ENCODE measurements around the gene FLNA.
"Not testable (repeated sequence)": the region's sequence is repeated elsewhere in the genome, so short reads cannot be mapped to it uniquely, and the experiment has no call there.

The FLNA gene

DNA sequence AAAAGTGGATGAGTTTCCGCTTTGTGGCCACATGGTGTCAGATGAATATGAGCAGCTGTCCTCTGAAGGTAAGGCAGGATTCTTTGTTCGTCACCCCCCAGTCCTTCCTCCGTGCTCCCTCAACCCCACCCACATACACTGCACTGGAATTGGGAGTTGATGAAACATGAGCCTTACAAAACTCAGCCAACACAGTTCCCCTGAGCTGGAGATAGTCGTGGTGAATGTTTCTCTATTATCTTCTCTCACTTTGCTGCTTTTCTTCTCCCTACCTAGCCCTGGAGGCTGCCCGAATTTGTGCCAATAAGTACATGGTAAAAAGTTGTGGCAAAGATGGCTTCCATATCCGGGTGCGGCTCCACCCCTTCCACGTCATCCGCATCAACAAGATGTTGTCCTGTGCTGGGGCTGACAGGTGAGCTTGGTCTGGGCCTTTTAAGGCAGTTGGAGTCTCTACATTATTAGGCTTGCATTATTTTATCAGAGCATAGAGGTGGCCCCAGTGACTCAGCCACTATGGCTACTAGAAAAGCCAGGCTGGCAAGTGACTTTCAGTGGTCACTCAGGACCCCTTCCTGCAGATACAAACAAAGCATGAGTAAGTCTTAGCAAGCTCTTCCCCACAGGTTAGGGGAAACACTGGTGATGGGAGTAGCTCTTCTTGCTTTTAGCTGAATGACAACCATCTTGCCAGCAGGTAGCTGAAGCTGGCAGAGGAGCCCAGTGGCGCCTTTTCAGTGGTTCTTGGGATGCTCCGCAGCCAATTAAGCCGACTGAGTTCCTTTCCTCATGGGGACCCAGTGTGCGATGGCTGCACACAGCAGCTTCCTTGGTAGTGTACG lies 25.3 kb upstream of the FLNA start:
- TF ChIP-seq, protein P1, sequence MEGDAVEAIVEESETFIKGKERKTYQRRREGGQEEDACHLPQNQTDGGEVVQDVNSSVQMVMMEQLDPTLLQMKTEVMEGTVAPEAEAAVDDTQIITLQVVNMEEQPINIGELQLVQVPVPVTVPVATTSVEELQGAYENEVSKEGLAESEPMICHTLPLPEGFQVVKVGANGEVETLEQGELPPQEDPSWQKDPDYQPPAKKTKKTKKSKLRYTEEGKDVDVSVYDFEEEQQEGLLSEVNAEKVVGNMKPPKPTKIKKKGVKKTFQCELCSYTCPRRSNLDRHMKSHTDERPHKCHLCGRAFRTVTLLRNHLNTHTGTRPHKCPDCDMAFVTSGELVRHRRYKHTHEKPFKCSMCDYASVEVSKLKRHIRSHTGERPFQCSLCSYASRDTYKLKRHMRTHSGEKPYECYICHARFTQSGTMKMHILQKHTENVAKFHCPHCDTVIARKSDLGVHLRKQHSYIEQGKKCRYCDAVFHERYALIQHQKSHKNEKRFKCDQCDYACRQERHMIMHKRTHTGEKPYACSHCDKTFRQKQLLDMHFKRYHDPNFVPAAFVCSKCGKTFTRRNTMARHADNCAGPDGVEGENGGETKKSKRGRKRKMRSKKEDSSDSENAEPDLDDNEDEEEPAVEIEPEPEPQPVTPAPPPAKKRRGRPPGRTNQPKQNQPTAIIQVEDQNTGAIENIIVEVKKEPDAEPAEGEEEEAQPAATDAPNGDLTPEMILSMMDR (IDR thresholded peaks at IDR 0.05; ENCODE audit: insufficient read depth, low read length, missing control alignments): no peak
- CTCF ChIA-PET: interaction anchor here (0.5 to 2.8 kb wide), 6 partner anchors 9 to 472 kb away, joined by 3 to 12 read pairs (median 6); partner anchors contain the start of gene DNASE1L1
- DNase-seq (ENCODE audit: low read depth, low spot score): no peak
- POLR2A ChIA-PET: interaction anchor here (0.6 to 3.7 kb wide), 5 partner anchors 10 to 132 kb away, joined by 3 to 15 read pairs (median 5); partner anchors contain the start of genes DNASE1L1, FAM3A and TAFAZZIN
- H3K4me3 ChIP-seq (ENCODE audit: low read depth, low read length): peak overlapping the region; percentile 79

DNA sequence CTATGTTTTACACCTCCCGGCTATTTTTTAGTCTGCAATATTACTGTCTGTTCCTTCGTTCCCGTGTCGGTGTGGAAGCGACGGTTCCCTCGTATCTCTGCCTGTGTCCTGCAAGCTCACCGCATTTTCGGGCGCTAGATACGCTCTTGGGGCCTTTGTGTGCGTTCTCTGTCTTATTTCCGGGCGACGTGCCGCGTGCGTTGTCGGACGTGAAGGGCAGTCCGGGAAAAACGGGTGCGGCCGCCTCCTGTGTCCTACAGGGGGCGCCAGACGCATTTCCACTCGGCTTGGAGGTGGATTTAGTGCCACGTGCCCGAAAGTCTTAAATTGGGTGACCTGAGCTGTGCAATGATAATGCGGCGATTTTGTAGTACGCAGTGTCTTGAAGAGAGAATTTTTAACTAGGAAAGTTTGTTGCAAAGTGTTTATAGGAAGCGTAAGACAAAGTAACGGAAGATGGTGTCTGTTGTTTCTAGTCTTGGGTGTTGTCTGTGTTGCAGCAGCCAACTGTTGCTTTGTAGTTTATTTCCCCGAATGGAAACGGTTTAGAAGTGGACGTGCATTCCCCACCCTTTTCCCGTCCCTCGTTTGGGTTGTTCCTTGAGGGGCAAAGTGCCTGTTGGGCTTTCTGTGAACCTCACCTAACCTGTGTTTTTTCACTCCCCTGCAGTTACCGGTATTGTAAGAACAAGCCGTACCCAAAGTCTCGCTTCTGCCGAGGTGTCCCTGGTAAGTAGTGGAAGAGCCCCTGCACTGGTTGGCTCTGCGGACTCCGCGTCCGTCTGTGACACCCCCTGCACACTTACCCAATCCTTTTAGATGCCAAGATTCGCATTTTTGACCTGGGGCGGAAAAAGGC lies 24.5 kb upstream of the FLNA start:
- POLR2A ChIA-PET: interaction anchor here (0.7 to 3.7 kb wide), 9 partner anchors 8 to 142 kb away, joined by 3 to 15 read pairs (median 5); partner anchors contain the start of genes DNASE1L1, FAM3A, SLC10A3 and TAFAZZIN
- H3K4me3 ChIP-seq (ENCODE audit: low read depth, low read length): peak overlapping the region; percentile 79
- CTCF ChIA-PET: interaction anchor here (0.6 to 2.8 kb wide), 8 partner anchors 10 to 138 kb away, joined by 3 to 12 read pairs (median 6); partner anchors contain the start of gene DNASE1L1
- DNase-seq (ENCODE audit: low read depth, low spot score): no peak
- TF ChIP-seq, protein P1 (IDR thresholded peaks at IDR 0.05; ENCODE audit: insufficient read depth, low read length, missing control alignments): peak; percentile 80

DNA sequence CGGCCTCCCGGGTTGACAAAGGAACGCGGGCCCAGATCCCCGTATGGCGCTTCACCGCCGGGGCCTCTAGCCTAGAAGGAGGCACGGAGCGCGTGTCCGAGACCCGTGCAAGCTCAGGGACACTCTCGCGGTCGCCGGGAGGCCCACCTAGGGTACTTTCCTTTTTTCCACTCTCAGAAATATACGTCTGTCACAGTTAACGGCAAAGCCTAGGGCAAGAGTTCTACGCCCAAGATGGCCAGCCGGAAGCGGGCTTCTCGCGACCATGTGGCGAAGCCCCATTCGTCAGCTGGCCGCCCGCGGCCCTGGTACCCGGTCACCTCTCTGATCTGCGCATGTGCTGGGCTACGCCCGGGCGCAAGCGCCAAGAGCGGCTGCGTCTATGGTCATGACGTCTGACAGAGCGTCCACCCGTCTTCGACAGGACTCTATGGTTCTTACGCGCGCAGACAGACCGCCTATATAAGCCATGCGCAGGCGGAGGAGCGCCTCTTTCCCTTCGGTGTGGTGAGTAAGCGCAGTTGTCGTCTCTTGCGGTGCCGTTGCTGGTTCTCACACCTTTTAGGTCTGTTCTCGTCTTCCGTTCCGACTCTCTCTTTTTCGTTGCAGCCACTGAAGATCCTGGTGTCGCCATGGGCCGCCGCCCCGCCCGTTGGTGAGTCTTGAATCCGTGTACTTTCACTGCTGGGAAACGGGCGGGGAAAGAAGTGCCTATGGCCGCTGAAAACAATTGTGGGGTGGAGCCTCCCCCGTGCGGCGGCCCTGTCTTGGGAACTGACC lies 23.6 kb upstream of the FLNA start, which contains the start of gene RPL10:
TSS of gene RPL10 (plus strand) at position 490 of the 780 bp plus-strand sequence. CDS start at position 633, 143 bp downstream.
- TF ChIP-seq, protein P1 (IDR thresholded peaks at IDR 0.05; ENCODE audit: insufficient read depth, low read length, missing control alignments): no peak
- CTCF ChIA-PET: interaction anchor here (0.6 to 2.8 kb wide), 7 partner anchors 10 to 136 kb away, joined by 3 to 12 read pairs (median 5); partner anchors contain the start of genes DNASE1L1 and FLNA

DNA sequence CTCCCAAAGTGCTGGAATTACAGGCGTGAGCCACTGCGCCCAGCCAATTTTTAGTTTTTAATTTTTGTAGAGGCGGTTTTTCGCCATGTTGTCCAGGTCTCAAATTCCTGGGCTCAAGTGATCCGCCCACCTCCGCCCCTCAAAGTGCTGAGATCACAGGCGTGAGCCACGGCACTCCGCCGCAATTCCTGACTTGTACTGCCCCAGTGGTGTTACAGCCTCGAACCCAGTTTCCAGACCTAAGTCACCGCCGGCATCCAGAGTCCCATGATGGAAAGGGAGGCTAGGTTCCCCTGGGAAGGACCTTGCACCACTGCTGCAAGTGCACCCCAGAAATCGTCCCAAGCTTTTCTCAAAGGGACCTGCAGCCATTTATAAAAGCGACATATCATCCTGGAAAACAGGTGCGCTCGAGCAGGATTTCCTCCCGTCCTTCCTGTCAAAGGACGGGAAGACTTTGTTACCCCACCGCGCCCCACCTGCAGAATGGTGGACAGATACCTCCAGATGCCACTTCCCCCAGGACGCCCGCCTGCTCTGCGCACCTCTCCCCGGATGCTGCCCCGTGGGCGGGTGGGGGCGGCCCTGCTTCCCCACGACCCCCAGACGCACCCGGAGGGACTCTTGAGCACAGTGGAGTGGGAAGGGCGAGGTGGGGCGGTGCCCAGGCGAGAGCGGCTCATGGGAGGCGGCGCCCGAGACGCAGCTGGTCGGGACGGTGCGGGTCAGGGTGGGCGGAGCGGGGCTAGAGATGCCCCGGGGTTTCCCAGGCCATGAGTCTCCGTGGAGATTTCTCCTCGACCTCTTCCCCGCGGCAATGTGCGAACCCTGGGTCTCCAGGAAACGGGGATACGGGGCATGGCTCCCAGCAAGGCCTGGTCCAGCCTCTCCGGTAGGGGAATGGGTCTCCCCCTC lies 22.8 kb upstream of the FLNA start:
- TF ChIP-seq, protein P1 (IDR thresholded peaks at IDR 0.05; ENCODE audit: insufficient read depth, low read length, missing control alignments): no peak
- CTCF ChIA-PET: interaction anchor here (1.6 to 2.8 kb wide), 2 partner anchors 11 to 23 kb away, joined by 4 to 12 read pairs; partner anchors contain the start of genes DNASE1L1 and FLNA
- POLR2A ChIA-PET: interaction anchor here (0.9 to 1.5 kb wide), 8 partner anchors 12 to 150 kb away, joined by 3 to 10 read pairs (median 4); partner anchors contain the start of genes ATP6AP1, DNASE1L1, IKBKG and SLC10A3
- DNase-seq (ENCODE audit: low read depth, low spot score): no peak
- H3K4me3 ChIP-seq (ENCODE audit: low read depth, low read length): peak overlapping the region; percentile 58

More for the DNA sequence above, 23.6 kb upstream of the FLNA start, which contains the start of gene RPL10:
- H3K4me3 ChIP-seq (ENCODE audit: low read depth, low read length): peak within 1 kb of the TSS; percentile 79
- POLR2A ChIA-PET: interaction anchor here (0.7 to 3.7 kb wide), 12 partner anchors 9 to 149 kb away, joined by 3 to 15 read pairs (median 4); partner anchors contain the start of genes ATP6AP1, DNASE1L1, IKBKG and SLC10A3
- DNase-seq (ENCODE audit: low read depth, low spot score): peak; percentile 88

DNA sequence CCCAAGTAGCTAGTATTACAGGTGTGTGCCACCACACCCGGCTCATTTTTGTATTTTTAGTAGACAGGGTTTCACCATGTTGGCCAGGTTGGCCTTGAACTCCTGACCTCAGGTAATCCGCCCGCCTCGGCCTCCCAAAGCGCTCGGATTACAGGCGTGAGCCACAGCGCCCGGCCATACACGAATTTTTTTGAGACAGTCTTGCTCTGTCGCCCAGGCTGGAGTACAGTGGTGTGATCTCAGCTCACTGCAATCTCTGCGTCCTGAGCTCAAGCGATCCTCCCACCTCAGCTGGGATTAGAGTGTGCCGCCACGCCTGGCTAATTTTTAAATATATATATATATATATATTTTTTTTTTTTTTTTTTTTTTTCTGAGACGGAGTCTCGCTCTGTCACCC lies 21.9 kb upstream of the FLNA start:
- POLR2A ChIA-PET; H3K4me3 ChIP-seq (ENCODE audit: low read depth, low read length); CTCF ChIA-PET; DNase-seq (ENCODE audit: low read depth, low spot score): not testable (repeated sequence)

DNA sequence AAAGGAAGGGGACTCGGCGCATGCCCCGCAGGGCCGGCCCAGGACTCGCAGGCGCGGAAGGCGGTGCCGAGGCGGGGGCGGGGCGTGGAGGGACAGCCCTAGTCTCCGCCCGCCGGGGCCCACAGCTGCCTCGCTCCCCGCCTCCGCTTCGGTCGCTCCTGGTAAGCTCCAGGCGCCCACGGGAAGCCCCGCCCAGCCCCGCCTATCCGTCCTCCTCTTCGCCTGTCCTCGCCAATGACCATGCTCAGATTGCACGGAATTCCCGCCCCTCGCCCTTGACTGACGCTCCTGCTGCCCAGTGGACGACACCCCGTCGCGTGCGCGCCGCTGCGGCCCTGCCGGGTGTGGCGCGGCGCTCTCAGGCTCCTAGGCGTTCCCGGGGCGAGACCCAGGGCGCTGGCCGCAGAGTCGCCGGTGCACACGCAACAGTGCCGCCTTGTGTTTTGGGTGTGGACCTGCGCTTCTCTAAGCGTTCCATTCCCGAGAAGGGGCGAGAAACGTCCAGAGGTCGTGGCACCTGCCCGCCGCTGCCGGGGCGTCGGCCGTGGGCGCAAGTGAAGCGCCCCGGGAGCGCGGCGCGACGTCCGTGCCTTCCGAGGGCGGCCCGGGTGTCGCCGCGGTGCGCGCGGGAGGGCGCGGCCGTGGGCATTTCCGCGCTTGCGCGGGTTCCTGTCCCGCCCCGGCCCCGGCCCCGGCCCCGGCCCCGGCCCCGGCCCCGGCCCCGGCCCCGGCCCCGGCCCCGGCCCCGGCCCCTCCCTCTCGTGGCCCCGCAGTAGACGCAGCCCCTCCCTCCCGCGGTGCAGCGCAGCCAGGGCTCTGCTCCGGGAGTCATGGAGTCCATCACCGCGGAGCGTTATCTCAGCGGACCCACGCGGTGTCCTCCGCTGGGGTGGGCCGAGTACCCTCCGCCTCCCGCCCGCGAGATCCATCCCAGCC lies 15.6 kb upstream of the FLNA start:
- CTCF ChIA-PET; POLR2A ChIA-PET; DNase-seq (ENCODE audit: low read depth, low spot score): not testable (repeated sequence)
- peak overlapping the region; percentile 51 for H3K4me3 ChIP-seq (ENCODE audit: low read depth, low read length)

DNA sequence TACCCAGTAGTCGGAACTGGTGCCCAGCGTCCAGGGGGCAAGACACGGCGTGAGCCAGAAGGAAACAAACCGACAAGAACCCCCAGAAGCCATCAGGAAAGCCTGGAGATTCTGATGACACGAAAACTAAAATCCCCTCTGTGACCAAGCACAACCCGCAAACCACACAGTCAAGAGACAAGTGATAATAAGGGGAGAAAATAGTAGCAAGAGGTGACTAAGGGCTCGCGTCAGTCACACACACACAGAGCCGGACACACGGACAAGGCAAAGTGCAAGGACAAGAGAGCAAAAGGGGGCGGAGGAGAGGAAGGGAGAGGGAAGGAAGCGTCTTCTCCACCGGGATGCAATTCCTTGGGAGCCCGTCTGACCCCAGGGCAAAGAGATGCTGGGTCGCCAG lies 14.2 kb upstream of the FLNA start:
- CTCF ChIA-PET; H3K4me3 ChIP-seq (ENCODE audit: low read depth, low read length); DNase-seq (ENCODE audit: low read depth, low spot score); POLR2A ChIA-PET: not testable (repeated sequence)

DNA sequence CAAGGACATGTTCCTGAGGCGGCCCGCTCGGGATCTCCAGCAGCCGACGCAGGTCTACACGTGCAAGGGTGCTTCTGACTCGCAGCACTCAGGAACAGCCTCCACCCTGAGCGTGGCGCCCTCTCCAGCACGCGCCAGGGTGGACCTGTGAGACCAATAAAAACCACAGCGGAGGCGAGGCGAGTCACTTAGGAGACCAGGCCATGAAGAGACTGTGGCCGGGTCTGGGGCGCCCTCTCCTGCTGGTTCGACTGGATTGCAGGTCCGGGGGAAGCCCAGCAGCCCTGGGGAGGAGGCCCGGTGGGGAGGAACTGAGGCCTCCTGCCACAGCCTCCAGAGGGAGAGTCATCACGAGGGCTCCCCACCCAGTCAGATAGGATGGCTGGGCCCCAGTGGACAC lies 13.7 kb upstream of the FLNA start:
- DNase-seq (ENCODE audit: low read depth, low spot score); POLR2A ChIA-PET; CTCF ChIA-PET; H3K4me3 ChIP-seq (ENCODE audit: low read depth, low read length): not testable (repeated sequence)

All from AG04449 (cell line).